Thyroid gland (tissue), 4 donors: Measurements from ENCODE around the gene WFIKKN1. TPM values are rescaled to one million over a fixed set of nuclear protein-coding genes. Genes with fewer than 3 reads are reported as not detected.

Source experiments
- DNase-seq, 2 donors: peaks; one replicate each; pipeline ENCODE4 v3.0.0-alpha.2; 2019
- H3K27ac ChIP-seq, 3 donors: fragments of 200-600 bp; sonication (generic); 1 replicate in 2 of 3; 2 replicates in 1 of 3; pipeline ENCODE4 v1.5.1; 2016 to 2019; ENCODE audit warnings: mild to moderate bottlenecking in 1 of 3, moderate library complexity in 1 of 3
- H3K27me3 ChIP-seq: fragments of 200-600 bp; sonication (generic); one replicate; pipeline ENCODE4 v1.5.1; 2019
- H3K36me3 ChIP-seq, 2 donors: fragments of 200-600 bp; sonication (generic); one replicate each; pipeline ENCODE4 v1.5.1; 2016 to 2019
- H3K4me1 ChIP-seq, 2 donors: fragments of 200-600 bp; sonication (generic); one replicate each; pipeline ENCODE4 v1.5.1; 2017 to 2019
- H3K4me3 ChIP-seq, 3 donors: fragments of 200-600 bp; sonication (generic); replicated peaks in 1 of 3; 1 replicate in 2 of 3; 2 replicates in 1 of 3; pipeline ENCODE4 v1.5.1; 2016; ENCODE audit warnings: mild to moderate bottlenecking in 1 of 3
- H3K9me3 ChIP-seq: fragments of 200-600 bp; sonication (generic); one replicate; pipeline ENCODE4 v1.5.1; 2017
- POLR2A ChIP-seq, 2 donors: fragments of 450-650 bp; IDR thresholded peaks; one replicate each; pipeline ENCODE4 v1.6.1; 2017; ENCODE audit warnings: antibody characterized with exemption in 2 of 2, mild to moderate bottlenecking in 2 of 2, moderate library complexity in 1 of 2
- WGBS, 2 donors: methylation state at CpG; one replicate each; pipeline ENCODE4 v1.1.5; 2017; 5-methylcytosine and 5-hydroxymethylcytosine counted together
- intact Hi-C: fragments of 100-400 bp; cut with DNase I; formaldehyde crosslinking; loops from one replicate; pipeline ENCODE4 v1.15.1; 2023
- total RNA-seq, 4 donors: library from RNA; depleted of rRNA; stranded (reverse); fragments of >200 nt; gene quantifications; one replicate each; pipeline ENCODE4 v1.2.3, GENCODE V29; 2016
- TF ChIP-seq, protein P1 (sequence below), 6 experiments: fragments of 200-600 bp in 3 of 6; fragments of 450-650 bp in 3 of 6; sonication (generic) in 3 of 6; IDR thresholded peaks; one replicate each; pipeline ENCODE4 v1.5.1; 2016 to 2019; ENCODE audit warnings: antibody characterized with exemption in 6 of 6, mild to moderate bottlenecking in 2 of 6, inconsistent platforms in 1 of 6, moderate library complexity in 1 of 6

The WFIKKN1 gene
- total RNA-seq, 4 donors from 2014 or later, result 0.13 to 1.8 (median 0.77) TPM

GRCh38 chr16:635573-636205 is 4.9 kb downstream of the WFIKKN1 start:
- TF ChIP-seq, protein P1, sequence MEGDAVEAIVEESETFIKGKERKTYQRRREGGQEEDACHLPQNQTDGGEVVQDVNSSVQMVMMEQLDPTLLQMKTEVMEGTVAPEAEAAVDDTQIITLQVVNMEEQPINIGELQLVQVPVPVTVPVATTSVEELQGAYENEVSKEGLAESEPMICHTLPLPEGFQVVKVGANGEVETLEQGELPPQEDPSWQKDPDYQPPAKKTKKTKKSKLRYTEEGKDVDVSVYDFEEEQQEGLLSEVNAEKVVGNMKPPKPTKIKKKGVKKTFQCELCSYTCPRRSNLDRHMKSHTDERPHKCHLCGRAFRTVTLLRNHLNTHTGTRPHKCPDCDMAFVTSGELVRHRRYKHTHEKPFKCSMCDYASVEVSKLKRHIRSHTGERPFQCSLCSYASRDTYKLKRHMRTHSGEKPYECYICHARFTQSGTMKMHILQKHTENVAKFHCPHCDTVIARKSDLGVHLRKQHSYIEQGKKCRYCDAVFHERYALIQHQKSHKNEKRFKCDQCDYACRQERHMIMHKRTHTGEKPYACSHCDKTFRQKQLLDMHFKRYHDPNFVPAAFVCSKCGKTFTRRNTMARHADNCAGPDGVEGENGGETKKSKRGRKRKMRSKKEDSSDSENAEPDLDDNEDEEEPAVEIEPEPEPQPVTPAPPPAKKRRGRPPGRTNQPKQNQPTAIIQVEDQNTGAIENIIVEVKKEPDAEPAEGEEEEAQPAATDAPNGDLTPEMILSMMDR (IDR thresholded peaks at IDR 0.05), result peak in 1 of 6 experiments; percentile 16
- TF ChIP-seq POLR2A (IDR thresholded peaks at IDR 0.05), result no peak
- Histone ChIP-seq H3K4me3 (peak overlapping the region; percentile 27 to 96 (median 73)), H3K4me1 (peaks cover 18 to 27% of the 10 kb centered on the region in 2 donors), H3K27me3 (no peaks in the 10 kb centered on the region), H3K36me3 (peaks cover 0 to 8% of the 10 kb centered on the region in 2 donors), H3K9me3 (no peaks in the 10 kb centered on the region), H3K27ac (peak overlapping the region in 2 of 3 donors; percentile 41 to 97)
- WGBS, 2 donors, result 40% methylated on average over 4 of the region's 55 CpGs; no CpG with 5 or more reads in 1 of the 2 donors
- intact Hi-C loops, result no loop called here
- DNase-seq, result no peak

- intact Hi-C loops, result no loop called here
- Histone ChIP-seq H3K4me1 (peaks cover 16 to 27% of the 10 kb centered on the region in 2 donors), H3K4me3 (peak within 1 kb of the TSS; percentile 27 to 96 (median 73)), H3K36me3 (peaks cover 0 to 8% of the 10 kb centered on the region in 2 donors), H3K27me3 (no peaks in the 10 kb centered on the region), H3K27ac (peak within 1 kb of the TSS; percentile 88 to 97 (median 96)), H3K9me3 (no peaks in the 10 kb centered on the region)
- peak in 1 of 2 donors; percentile 59 for TF ChIP-seq POLR2A (IDR thresholded peaks at IDR 0.05)
- TF ChIP-seq, protein P1 (IDR thresholded peaks at IDR 0.05), result no peak
- 0% methylated on average over 37 to 41 of the region's 91 CpGs for WGBS, 2 donors
- peak; percentile 95 to 96 for DNase-seq
These were observed 5.7 kb downstream of the WFIKKN1 start, which contains the start of gene METTL26 for GRCh38 chr16:636206-637080. Gene METTL26 (minus strand): TSS chr16:636305. CDS start chr16:636290, 15 bp downstream.

DNA sequence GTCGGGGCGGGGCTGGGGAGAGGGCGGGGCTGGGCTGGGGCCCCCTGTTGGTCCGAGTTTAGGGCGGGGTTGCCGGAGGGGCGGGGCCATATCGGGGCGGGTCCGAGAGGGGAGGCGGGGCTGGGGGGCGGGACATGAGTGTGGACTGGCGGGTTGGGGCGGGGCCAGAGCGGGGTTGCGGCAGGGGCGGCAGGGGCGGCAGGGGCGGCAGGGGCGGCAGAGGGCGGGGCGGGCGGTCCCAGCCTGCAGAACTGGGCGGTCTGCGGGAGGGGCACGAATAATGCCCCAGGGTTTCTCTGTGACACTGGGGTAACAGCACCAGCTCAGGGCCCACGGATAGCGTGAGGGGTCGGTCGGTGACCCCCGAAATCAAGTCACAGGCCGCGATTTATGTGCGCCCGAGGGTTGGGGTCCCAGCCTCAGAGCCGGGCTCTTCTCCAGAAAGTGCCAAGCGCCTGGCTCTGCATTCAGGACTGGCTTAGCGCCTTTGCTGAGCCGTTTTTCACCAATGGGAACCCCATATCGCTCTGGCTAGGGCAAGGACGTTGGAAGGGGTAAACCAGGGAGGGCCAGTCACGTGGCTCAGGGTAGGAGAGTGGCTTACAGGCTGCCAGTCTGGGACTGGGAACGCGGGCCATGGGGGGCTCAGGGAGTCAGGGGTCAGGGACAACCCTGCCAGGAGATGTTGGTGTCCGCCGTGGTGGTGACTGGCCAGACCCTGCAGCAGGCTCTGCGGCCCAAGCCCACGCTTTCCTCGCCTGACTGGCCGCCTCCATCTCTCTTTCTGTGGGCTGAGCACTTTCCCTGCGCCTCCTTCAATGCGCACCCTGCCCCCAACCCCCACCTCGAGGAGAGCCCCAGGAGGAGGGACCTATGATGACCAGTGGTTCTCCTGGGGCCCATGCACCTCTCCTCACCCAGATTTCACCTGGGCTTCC is 6.6 kb downstream of the WFIKKN1 start:
- intact Hi-C loops, result no loop called here
- no peaks in the 10 kb centered on the region for H3K27me3 ChIP-seq
- 25 to 28% methylated on average over 8 to 15 of the region's 53 CpGs for WGBS, 2 donors
- peak overlapping the region in 2 of 3 donors; percentile 73 to 96 for H3K4me3 ChIP-seq
- peak; percentile 85 to 89 for DNase-seq
- no peaks in the 10 kb centered on the region for H3K9me3 ChIP-seq
- H3K36me3 ChIP-seq, result peaks cover 0 to 8% of the 10 kb centered on the region in 2 donors
- peak overlapping the region; percentile 36 to 97 (median 96) for H3K27ac ChIP-seq
- TF ChIP-seq POLR2A (IDR thresholded peaks at IDR 0.05), result no peak
- TF ChIP-seq, protein P1 (IDR thresholded peaks at IDR 0.05), result no peak
- H3K4me1 ChIP-seq, result peaks cover 17 to 27% of the 10 kb centered on the region in 2 donors

DNA sequence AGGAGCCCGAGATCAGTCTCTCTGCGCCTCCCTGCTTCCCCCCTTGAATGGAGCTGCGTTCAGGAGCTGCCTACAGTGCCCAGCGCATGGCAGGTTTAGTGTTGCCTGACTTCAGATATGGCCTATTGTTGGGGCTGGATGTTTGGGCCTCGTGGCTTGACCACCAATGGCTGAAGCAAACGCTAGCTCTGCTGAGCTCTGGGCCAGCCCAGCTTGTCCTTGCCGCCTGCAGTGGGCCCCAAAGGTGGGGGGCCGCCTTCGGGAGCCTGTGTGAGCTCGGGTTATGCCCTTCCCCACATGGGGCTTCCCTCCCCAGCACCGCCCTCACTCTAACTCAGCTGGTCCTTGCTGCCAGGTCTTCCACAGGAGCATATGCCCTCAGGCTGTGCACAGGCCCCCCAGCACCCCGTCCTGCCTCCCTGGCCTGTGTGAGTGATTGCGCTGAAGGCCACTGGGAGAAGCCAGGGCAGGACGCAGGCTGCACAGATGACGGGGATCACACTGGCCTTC is 7.3 kb downstream of the WFIKKN1 start:
- intact Hi-C loops, result no loop called here
- H3K27me3 ChIP-seq, result no peaks in the 10 kb centered on the region
- no peak overlapping the region for H3K27ac ChIP-seq
- no peak overlapping the region for H3K4me3 ChIP-seq
- H3K36me3 ChIP-seq, result peaks cover 0 to 7% of the 10 kb centered on the region in 2 donors
- peaks cover 24 to 34% of the 10 kb centered on the region in 2 donors for H3K4me1 ChIP-seq
- WGBS, 2 donors, result 78 to 84% methylated on average over 8 to 12 of the region's 15 CpGs
- DNase-seq, result no peak
- H3K9me3 ChIP-seq, result no peaks in the 10 kb centered on the region
- TF ChIP-seq, protein P1 (IDR thresholded peaks at IDR 0.05), result no peak
- no peak for TF ChIP-seq POLR2A (IDR thresholded peaks at IDR 0.05)
